ENCODE data around the gene FBXO47.

DNA sequence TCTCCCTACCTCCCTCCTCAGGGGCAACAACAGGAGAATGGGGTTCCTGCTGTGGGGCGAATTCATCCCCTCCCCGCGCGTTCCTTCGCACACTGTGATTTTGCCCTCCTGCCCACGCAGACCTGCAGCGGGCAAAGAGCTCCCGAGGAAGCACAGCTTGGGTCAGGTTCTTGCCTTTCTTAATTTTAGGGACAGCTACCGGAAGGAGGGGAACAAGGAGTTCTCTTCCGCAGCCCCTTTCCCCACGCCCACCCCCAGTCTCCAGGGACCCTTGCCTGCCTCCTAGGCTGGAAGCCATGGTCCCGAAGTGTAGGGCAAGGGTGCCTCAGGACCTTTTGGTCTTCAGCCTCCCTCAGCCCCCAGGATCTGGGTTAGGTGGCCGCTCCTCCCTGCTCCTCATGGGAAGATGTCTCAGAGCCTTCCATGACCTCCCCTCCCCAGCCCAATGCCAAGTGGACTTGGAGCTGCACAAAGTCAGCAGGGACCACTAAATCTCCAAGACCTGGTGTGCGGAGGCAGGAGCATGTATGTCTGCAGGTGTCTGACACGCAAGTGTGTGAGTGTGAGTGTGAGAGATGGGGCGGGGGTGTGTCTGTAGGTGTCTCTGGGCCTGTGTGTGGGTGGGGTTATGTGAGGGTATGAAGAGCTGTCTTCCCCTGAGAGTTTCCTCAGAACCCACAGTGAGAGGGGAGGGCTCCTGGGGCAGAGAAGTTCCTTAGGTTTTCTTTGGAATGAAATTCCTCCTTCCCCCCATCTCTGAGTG lies 47.7 kb downstream of the FBXO47 start:
- TF ChIP-seq, protein P1, sequence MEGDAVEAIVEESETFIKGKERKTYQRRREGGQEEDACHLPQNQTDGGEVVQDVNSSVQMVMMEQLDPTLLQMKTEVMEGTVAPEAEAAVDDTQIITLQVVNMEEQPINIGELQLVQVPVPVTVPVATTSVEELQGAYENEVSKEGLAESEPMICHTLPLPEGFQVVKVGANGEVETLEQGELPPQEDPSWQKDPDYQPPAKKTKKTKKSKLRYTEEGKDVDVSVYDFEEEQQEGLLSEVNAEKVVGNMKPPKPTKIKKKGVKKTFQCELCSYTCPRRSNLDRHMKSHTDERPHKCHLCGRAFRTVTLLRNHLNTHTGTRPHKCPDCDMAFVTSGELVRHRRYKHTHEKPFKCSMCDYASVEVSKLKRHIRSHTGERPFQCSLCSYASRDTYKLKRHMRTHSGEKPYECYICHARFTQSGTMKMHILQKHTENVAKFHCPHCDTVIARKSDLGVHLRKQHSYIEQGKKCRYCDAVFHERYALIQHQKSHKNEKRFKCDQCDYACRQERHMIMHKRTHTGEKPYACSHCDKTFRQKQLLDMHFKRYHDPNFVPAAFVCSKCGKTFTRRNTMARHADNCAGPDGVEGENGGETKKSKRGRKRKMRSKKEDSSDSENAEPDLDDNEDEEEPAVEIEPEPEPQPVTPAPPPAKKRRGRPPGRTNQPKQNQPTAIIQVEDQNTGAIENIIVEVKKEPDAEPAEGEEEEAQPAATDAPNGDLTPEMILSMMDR (IDR thresholded peaks at IDR 0.05) = no peak
- TF ChIP-seq POLR2AphosphoS5 (IDR thresholded peaks at IDR 0.05; ENCODE audit: insufficient read depth in 1 of 2, low read depth in 1 of 2) (no peak), POLR2A (IDR thresholded peaks at IDR 0.05) (no peak)
